K562 (cell line): ENCODE results near the gene KLK2. TPM values are rescaled to one million over a fixed set of nuclear protein-coding genes. Genes with fewer than 3 reads are reported as not detected.

Experiments used
- ATAC-seq: fragments of 200-7000 bp; cut with Tn5 transposase; 3 replicates; pipeline ENCODE4 v1.9.1; 2020; ENCODE audit warnings: moderate library complexity
- BruUV-seq: library from RNA; stranded (reverse); fragments of 400-500 nt; replicated peaks from 2 replicates; lab custom pipeline; 2021; lab: Mats Ljungman, UMichigan
- CTCF ChIA-PET: fragments of 300-600 bp; formaldehyde crosslinking; extraction: SDS; loops from one replicate; lab custom pipeline; 2021; ENCODE audit warnings: low intra/inter-chr PET ratio; lab: Yijun Ruan, JAX
- POLR2A ChIA-PET: fragments of 300-600, 350-650 bp; sonication (Branson Sonifier 250); formaldehyde crosslinking; extraction: SDS; loops from one replicate; lab custom pipeline; 2021; ENCODE audit warnings: antibody characterized with exemption, inconsistent platforms; lab: Yijun Ruan, JAX
- DNase-seq, 4 experiments: peaks; one replicate each; pipeline versions ENCODE4 v3.0.0 to v3.0.0-alpha.2; 2011 to 2018; ENCODE audit warnings: low spot score in 3 of 4, mixed read lengths in 3 of 4; ENCODE audit errors: extremely low read depth in 1 of 4
- FAIRE-seq: peaks from 2 replicates; lab custom pipeline; 2011; peaks lifted over from hg19 to GRCh38; lab: Jason Lieb, UNC
- H2AFZ ChIP-seq: 2 replicates; pipeline ENCODE4 v1.6.0; 2011; ENCODE audit warnings: low read depth, low read length, control low read depth, inconsistent platforms
- H3K27ac ChIP-seq: fragments of 200-600 bp; 3 replicates; pipeline ENCODE4 v1.8.0; 2011; ENCODE audit warnings: low read depth, mild to moderate bottlenecking, control low read depth, inconsistent platforms, low read length, moderate library complexity, mixed read lengths; ENCODE audit errors: extremely low read depth
- H3K27me3 ChIP-seq, 2 experiments: fragments of 300-600 bp in 1 of 2; 2 replicates in 1 of 2; 3 replicates in 1 of 2; pipeline versions ENCODE4 v1.6.0 to v1.8.0; 2011; ENCODE audit warnings: inconsistent platforms in 2 of 2, low read length in 2 of 2, mild to moderate bottlenecking in 1 of 2, mixed read lengths in 1 of 2, moderate library complexity in 1 of 2; ENCODE audit not compliant: control insufficient read depth in 2 of 2, insufficient read depth in 2 of 2
- H3K36me3 ChIP-seq: fragments of 300-600 bp; 3 replicates; pipeline ENCODE4 v1.8.0; 2011; ENCODE audit warnings: mild to moderate bottlenecking, low read length, inconsistent platforms; ENCODE audit not compliant: control insufficient read depth, insufficient read depth
- H3K4me1 ChIP-seq, 2 experiments: fragments of 200-600 bp in 1 of 2; replicated peaks in 1 of 2; 2 replicates in 1 of 2; 3 replicates in 1 of 2; pipeline versions ENCODE4 v1.5.1 to v1.8.0; 2011; ENCODE audit warnings: inconsistent platforms in 2 of 2, low read length in 2 of 2, mild to moderate bottlenecking in 1 of 2, mixed read lengths in 1 of 2, moderate library complexity in 1 of 2; ENCODE audit not compliant: control insufficient read depth in 2 of 2, insufficient read depth in 2 of 2
- H3K4me2 ChIP-seq: 2 replicates; pipeline ENCODE4 v1.6.1; 2011; ENCODE audit warnings: low read length, control low read depth, inconsistent platforms, mixed read lengths; ENCODE audit not compliant: insufficient read depth
- H3K4me3 ChIP-seq: fragments of 200-600 bp; sonication (generic), shearing (Covaris generic); 2 replicates; pipeline ENCODE4 v1.5.1; 2016; ENCODE audit warnings: control low read depth, inconsistent platforms
- H3K79me2 ChIP-seq: fragments of 200-600 bp; 3 replicates; pipeline ENCODE4 v1.8.0; 2011; ENCODE audit warnings: low read length, inconsistent platforms; ENCODE audit not compliant: control insufficient read depth, insufficient read depth
- H3K9ac ChIP-seq, 2 experiments: 2 replicates each; pipeline versions ENCODE4 v1.6.0 to v1.6.1; 2011; ENCODE audit warnings: low read depth in 2 of 2, low read length in 2 of 2, control low read depth in 1 of 2, inconsistent platforms in 1 of 2, mild to moderate bottlenecking in 1 of 2, mixed read lengths in 1 of 2; ENCODE audit not compliant: insufficient read depth in 1 of 2
- H3K9me1 ChIP-seq: one replicate; pipeline ENCODE4 v1.6.0; 2011; ENCODE audit warnings: inconsistent platforms, mild to moderate bottlenecking, low read length, moderate library complexity; ENCODE audit not compliant: control insufficient read depth, insufficient read depth
- H3K9me3 ChIP-seq: replicated peaks from 2 replicates; pipeline ENCODE4 v1.5.1; 2011; ENCODE audit warnings: low read depth, low read length, inconsistent platforms; ENCODE audit not compliant: control insufficient read depth, insufficient read depth
- H4K20me1 ChIP-seq: replicated peaks from 2 replicates; pipeline ENCODE4 v1.6.1; 2011; ENCODE audit warnings: low read length, inconsistent platforms, mixed read lengths; ENCODE audit not compliant: control insufficient read depth, insufficient read depth
- ARNT ChIP-seq, 2 experiments: fragments of 450-650 bp; IDR thresholded peaks; 2 replicates each; pipeline ENCODE4 v1.6.1; 2016; ENCODE audit warnings: mild to moderate bottlenecking in 1 of 2
- CREB3L1 ChIP-seq: fragments of 450-650 bp; IDR thresholded peaks from 2 replicates; pipeline ENCODE4 v1.6.1; 2014; ENCODE audit warnings: low read depth, mild to moderate bottlenecking, moderate library complexity, borderline replicate concordance
- HBP1 ChIP-seq: fragments of 450-650 bp; formaldehyde crosslinking; IDR thresholded peaks from 2 replicates; pipeline ENCODE4 v1.4.0; 2022; ENCODE audit warnings: missing genetic modification characterization
- PCBP1 ChIP-seq: fragments of 200-400 bp; formaldehyde crosslinking; IDR thresholded peaks from 2 replicates; pipeline ENCODE4 v1.6.1; 2018; ENCODE audit warnings: mild to moderate bottlenecking, low read depth, low read length; ENCODE audit not compliant: poor library complexity, severe bottlenecking
- ZNF699 ChIP-seq: fragments of 250-450 bp; sonication (Bioruptor Pico); IDR thresholded peaks from 2 replicates; pipeline ENCODE4 v1.8.0; 2021; ENCODE audit warnings: mild to moderate bottlenecking, moderate library complexity; ENCODE audit not compliant: insufficient replicate concordance
- WGBS: fragments of 100-300 bp; shearing (Covaris generic); methylation state at CpG from one replicate; pipeline ENCODE4 v1.1.6; 2016; ENCODE audit warnings: low coverage, mixed read lengths; ENCODE audit not compliant: insufficient coverage; ENCODE audit errors: missing lambda C conversion rate; 5-methylcytosine and 5-hydroxymethylcytosine counted together
- in situ Hi-C: fragments of 300-500 bp; cut with MboI; formaldehyde crosslinking; loops from 4 replicates; pipeline ENCODE4 v1.15.0; 2018; ENCODE audit warnings: inconsistent platforms, mixed read lengths
- intact Hi-C: fragments of 100-400 bp; cut with micrococcal nuclease; formaldehyde crosslinking; loops from 2 replicates; pipeline ENCODE4 v1.14.2; 2022
- polyA plus RNA-seq, 8 experiments: library from polyadenylated mRNA; depleted of rRNA in 4 of 8; stranded (reverse) in 5 of 8; unstranded in 3 of 8; fragments of >200 nt; fragmentation: Nextera tagmentation in 2 of 8; fragmentation: Illumina TruSeq in 1 of 8; extraction: Ambion mirVana in 2 of 8; extraction: Trizol in 1 of 8; gene quantifications; 2 replicates each; pipeline versions ENCODE4 v1.2.1 to v1.2.3, GENCODE V29; 2011 to 2014; ENCODE audit warnings: inconsistent platforms in 1 of 8, missing spikeins in 1 of 8
- total RNA-seq, 7 experiments: library from RNA; depleted of rRNA in 6 of 7; stranded (reverse); fragments of >200 nt in 6 of 7; fragmentation: Illumina TruSeq in 2 of 7; extraction: Trizol in 2 of 7; gene quantifications; 2 replicates each; pipeline versions ENCODE4 v1.2.1 to v1.2.3, GENCODE V29; 2011 to 2021; ENCODE audit warnings: low replicate concordance in 1 of 7

The KLK2 gene
- total and polyA plus RNA-seq, 9 of the 15 experiments (the other 6 are each of a cell fraction or from before 2014, with no cell fraction given): 0.11 to 0.47 (median 0.23) TPM; not detected in 1

GRCh38 chr19:50833802-50834167 lies 39.5 kb upstream of the KLK2 start:
- H3K9me1 ChIP-seq: no peaks in the 10 kb centered on the region
- CTCF ChIA-PET: interaction anchor here (0.7 kb wide), 1 partner anchor 30 kb away, joined by 5 read pairs; no protein-coding TSS in a partner anchor
- WGBS: 55% methylated on average over 6 of the region's 6 CpGs
- no peak overlapping the region for H3K4me3 ChIP-seq
- peaks cover 14 to 21% of the 10 kb centered on the region in 2 experiments; a peak in 4 of 5 replicates for H3K4me1 ChIP-seq
- FAIRE-seq (no peak), DNase-seq (no peak), ATAC-seq (no peak)
- no peak overlapping the region for H2AFZ ChIP-seq
- BruUV-seq: no TSS peak
- POLR2A ChIA-PET: interaction anchor here (1.1 to 1.3 kb wide), 2 partner anchors 10 to 13 kb away, joined by 3 to 5 read pairs; no protein-coding TSS in a partner anchor
- H3K9ac ChIP-seq: no peak overlapping the region
- H3K36me3 ChIP-seq: no peaks in the 10 kb centered on the region
- H3K79me2 ChIP-seq: no peaks in the 10 kb centered on the region
- H4K20me1 ChIP-seq: no peaks in the 10 kb centered on the region; the same call in 1 of the 2 replicates
- H3K9me3 ChIP-seq: no peaks in the 10 kb centered on the region
- 0 out of 5 replicates have a peak, but pooled peaks cover 0 to 6% of the 10 kb centered on the region in 2 experiments for H3K27me3 ChIP-seq
- TF ChIP-seq HBP1: no peak
- peak; percentile 85; the same call in 1 of the 2 replicates for TF ChIP-seq CREB3L1
- peak in 1 of 2 experiments; percentile 99; a peak in 2 of 4 replicates for TF ChIP-seq ARNT (IDR thresholded peaks at IDR 0.05)
- no peak for TF ChIP-seq ZNF699 (CRISPR knock-in tag)
- TF ChIP-seq PCBP1: no peak
- in situ Hi-C loops (no loop called here), intact Hi-C loops (no loop called here)
- no peak overlapping the region for H3K4me2 ChIP-seq
- no peak overlapping the region for H3K27ac ChIP-seq
